Ammon's horn (tissue), 1 donor: ENCODE data around the gene ADGRB3.
"Not testable (repeated sequence)": the region's sequence is repeated elsewhere in the genome, so short reads cannot be mapped to it uniquely, and the experiment has no call there.

Experiments used
- DNase-seq: peaks from one replicate; pipeline ENCODE4 v3.0.0-alpha.2; 2016; ENCODE audit warnings: low spot score

The ADGRB3 gene

DNA sequence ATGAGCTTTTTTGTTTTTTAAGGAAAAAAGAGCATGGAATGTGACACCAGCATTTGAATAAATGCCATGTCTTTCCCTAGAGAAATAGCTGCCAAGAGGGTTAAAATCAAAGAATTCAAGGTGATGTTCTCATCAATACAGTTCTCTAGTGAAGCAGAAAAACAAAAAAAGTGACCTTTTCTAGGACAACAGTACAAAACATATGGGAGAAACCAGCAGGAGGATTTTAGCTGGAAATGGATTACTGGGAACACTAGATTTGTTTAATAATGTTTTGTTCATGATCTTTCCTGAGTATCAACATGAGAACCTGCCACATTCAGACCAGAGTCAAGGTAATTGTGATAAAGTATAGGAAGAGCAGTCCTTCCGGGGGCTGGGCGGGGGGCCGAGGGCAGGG, 789.5 kb downstream of the ADGRB3 start:
- no peak for DNase-seq

DNA sequence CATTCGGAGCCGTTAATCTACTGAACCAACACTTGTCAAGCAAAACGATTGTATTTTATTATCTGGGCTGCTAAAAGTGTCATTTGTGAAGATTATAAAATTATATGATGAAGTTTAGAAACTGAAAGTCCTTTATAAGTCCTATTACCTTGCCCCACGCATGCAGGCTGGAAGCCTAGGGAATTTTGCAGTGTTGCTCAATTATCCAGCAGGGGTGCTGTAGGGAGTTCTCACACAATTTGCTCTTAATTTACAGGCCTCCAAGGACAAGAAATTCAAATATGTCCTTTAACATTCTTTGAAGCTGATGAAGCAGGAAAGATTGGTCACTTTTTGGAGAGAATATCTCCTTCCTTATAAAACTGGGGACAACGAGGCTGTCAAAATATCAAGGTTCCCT, 792.8 kb downstream of the ADGRB3 start:
- DNase-seq = no peak

DNA sequence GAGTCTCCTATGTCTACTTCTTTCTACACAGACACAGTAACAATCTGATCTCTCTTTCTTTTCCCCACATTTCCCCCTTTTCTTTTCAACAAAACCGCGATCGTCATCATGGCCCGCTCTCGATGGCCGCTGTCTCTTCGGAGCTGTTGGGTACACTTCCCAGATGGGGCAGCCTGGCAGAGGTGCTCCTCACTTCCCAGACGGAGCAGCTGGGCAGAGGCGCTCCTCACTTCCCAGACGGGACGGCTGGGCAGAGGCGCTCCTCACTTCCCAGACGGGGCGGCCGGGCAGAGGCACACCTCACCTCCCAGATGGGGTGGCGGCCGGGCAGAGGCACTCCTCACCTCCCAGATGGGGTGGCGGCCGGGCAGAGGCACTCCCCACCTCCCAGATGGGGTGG, 797.1 kb downstream of the ADGRB3 start:
- not testable (repeated sequence) for DNase-seq

DNA sequence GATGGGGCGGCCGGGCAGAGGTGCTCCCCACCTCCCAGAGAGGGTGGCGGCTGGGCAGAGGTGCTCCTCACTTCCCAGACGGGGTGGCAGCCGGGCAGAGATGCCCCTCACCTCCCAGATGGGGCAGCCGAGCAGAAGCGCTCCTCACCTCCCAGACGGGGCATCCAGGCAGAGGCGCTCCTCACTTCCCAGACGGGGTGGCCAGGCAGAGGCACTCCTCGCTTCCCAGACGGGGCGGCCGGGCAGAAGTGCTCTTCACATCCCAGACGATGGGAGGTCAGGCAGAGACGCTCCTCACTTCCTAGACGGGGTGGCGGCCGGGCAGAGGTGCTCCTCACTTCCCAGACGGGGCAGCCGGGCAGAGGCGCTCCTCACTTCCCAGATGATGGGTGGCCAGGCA, 798.0 kb downstream of the ADGRB3 start:
- DNase-seq = not testable (repeated sequence)

DNA sequence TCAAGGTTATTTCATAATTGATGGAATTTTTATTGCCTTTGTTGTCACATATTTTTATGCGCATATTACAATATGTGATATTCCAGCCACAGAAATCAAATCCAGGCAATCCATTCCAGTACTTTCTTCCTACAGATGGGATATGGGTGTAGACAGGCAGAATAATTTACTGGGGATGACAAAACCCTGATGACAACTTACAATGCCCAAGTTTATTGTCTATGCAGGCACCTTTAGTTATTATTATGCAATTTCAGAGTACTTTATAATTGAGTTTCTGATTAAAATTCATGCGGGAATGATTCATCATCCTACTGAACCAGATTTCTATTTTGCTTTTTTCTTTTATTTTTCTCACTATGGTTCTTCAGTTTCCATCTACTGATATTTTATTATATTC, 803.0 kb downstream of the ADGRB3 start:
- no peak for DNase-seq
